LHCN-M2 (cell line): Measurements from ENCODE around the gene ZDHHC17. TPM values are rescaled to one million over a fixed set of nuclear protein-coding genes. Genes with fewer than 3 reads are reported as not detected.

Experiments
- DNase-seq: peaks from one replicate; pipeline ENCODE4 v3.0.0-alpha.2; 2012; ENCODE audit warnings: low read depth
- total RNA-seq: library from RNA; depleted of rRNA; stranded (reverse); fragments of >200 nt; gene quantifications from 2 replicates; pipeline ENCODE4 v1.2.3, GENCODE V29; 2014

The ZDHHC17 gene
- total RNA-seq, 1 experiment from 2014 or later = 18.1 TPM

GRCh38 chr12:76813972-76814371, 50.1 kb downstream of the ZDHHC17 start:
- no peak for DNase-seq

GRCh38 chr12:76820888-76821482, 57.1 kb downstream of the ZDHHC17 start:
- DNase-seq = peak; percentile 40

- DNase-seq = no peak
These were observed 66.5 kb downstream of the ZDHHC17 start for GRCh38 chr12:76830436-76830835.

GRCh38 chr12:76836633-76837032, 72.7 kb downstream of the ZDHHC17 start:
- DNase-seq = no peak

- DNase-seq = no peak
These were observed 83.3 kb downstream of the ZDHHC17 start for GRCh38 chr12:76847260-76847659.

GRCh38 chr12:76848132-76848531, 84.2 kb downstream of the ZDHHC17 start:
- DNase-seq = no peak

GRCh38 chr12:76852106-76852505, 88.2 kb downstream of the ZDHHC17 start:
- DNase-seq = no peak

- no peak for DNase-seq
These were observed 91.4 kb downstream of the ZDHHC17 start for GRCh38 chr12:76855271-76855670.

- DNase-seq = no peak
These were observed 92.2 kb downstream of the ZDHHC17 start for GRCh38 chr12:76856018-76856644.

GRCh38 chr12:76859611-76860010, 95.7 kb downstream of the ZDHHC17 start:
- no peak for DNase-seq

GRCh38 chr12:76860256-76860655, 96.3 kb downstream of the ZDHHC17 start:
- no peak for DNase-seq

- DNase-seq = peak; percentile 93
These were observed 99.2 kb downstream of the ZDHHC17 start for GRCh38 chr12:76863005-76863670.

- DNase-seq = peak; percentile 71
These were observed 99.9 kb downstream of the ZDHHC17 start for GRCh38 chr12:76863837-76864236.

- DNase-seq = no peak
These were observed 101.0 kb downstream of the ZDHHC17 start for GRCh38 chr12:76864791-76865400.

GRCh38 chr12:76866151-76866567, 102.2 kb downstream of the ZDHHC17 start:
- DNase-seq = peak; percentile 88

GRCh38 chr12:76866726-76867125, 102.8 kb downstream of the ZDHHC17 start:
- peak; percentile 91 for DNase-seq

- no peak for DNase-seq
These were observed 107.2 kb downstream of the ZDHHC17 start for GRCh38 chr12:76871082-76871481.

GRCh38 chr12:76871742-76872141, 107.8 kb downstream of the ZDHHC17 start:
- no peak for DNase-seq

GRCh38 chr12:76872415-76872814, 108.5 kb downstream of the ZDHHC17 start:
- DNase-seq = no peak

GRCh38 chr12:76874027-76874426, 110.1 kb downstream of the ZDHHC17 start:
- DNase-seq = no peak

- DNase-seq = no peak
These were observed 110.7 kb downstream of the ZDHHC17 start for GRCh38 chr12:76874491-76875190.

- DNase-seq = no peak
These were observed 112.8 kb downstream of the ZDHHC17 start for GRCh38 chr12:76876696-76877229.
